ENCODE data around the gene OR2T10. TPM values are rescaled to one million over a fixed set of nuclear protein-coding genes. Genes with fewer than 3 reads are reported as not detected.
A peak's percentile ranks its signal among the peaks of the same experiment; 100 is the strongest.

OR2T10 gene
- total RNA-seq, 3 donors from 2014 or later, result not detected

DNA sequence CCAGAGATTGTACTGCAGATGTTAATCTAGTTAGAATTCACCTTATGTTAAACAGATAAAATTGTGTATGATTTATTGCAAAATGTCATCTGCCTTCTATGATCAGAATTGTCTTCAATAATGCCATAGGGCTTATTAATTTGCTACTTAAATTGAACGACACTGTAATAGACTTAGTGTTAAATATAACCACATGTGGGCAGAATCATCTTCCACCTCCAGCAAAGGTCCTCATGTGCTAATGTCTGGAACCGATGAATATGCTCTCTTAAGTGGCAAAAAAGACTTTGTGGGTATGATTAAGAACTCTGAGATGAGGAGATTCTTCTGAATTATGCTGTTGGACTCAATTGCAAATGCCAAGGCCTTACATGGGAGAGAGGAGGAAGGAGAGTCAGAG is 33.1 kb upstream of the OR2T10 start:
- no peaks in the 10 kb centered on the region for H3K36me3 ChIP-seq (ENCODE audit: low read depth)
- no peak overlapping the region for H3K4me3 ChIP-seq
- no peaks in the 10 kb centered on the region for H3K4me1 ChIP-seq (ENCODE audit: low read depth)
- intact Hi-C loops (cut with DNase I, micrococcal nuclease), result no loop called here
- TF ChIP-seq, protein P1, sequence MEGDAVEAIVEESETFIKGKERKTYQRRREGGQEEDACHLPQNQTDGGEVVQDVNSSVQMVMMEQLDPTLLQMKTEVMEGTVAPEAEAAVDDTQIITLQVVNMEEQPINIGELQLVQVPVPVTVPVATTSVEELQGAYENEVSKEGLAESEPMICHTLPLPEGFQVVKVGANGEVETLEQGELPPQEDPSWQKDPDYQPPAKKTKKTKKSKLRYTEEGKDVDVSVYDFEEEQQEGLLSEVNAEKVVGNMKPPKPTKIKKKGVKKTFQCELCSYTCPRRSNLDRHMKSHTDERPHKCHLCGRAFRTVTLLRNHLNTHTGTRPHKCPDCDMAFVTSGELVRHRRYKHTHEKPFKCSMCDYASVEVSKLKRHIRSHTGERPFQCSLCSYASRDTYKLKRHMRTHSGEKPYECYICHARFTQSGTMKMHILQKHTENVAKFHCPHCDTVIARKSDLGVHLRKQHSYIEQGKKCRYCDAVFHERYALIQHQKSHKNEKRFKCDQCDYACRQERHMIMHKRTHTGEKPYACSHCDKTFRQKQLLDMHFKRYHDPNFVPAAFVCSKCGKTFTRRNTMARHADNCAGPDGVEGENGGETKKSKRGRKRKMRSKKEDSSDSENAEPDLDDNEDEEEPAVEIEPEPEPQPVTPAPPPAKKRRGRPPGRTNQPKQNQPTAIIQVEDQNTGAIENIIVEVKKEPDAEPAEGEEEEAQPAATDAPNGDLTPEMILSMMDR (IDR thresholded peaks at IDR 0.05), result no peak
- H3K9me3 ChIP-seq, result no peaks in the 10 kb centered on the region
- no peak for ATAC-seq
- DNase-seq, result no peak

- TF ChIP-seq, protein P1 (IDR thresholded peaks at IDR 0.05), result no peak
- Histone ChIP-seq H3K4me3 (no peak overlapping the region), H3K4me1 (ENCODE audit: low read depth) (no peaks in the 10 kb centered on the region), H3K36me3 (ENCODE audit: low read depth) (no peaks in the 10 kb centered on the region), H3K9me3 (no peaks in the 10 kb centered on the region)
- intact Hi-C loops (cut with DNase I, micrococcal nuclease), result no loop called here
- DNase-seq (no peak), ATAC-seq (no peak)
Observed at GRCh38 chr1:248627971-248628844, 30.7 kb upstream of the OR2T10 start.

DNA sequence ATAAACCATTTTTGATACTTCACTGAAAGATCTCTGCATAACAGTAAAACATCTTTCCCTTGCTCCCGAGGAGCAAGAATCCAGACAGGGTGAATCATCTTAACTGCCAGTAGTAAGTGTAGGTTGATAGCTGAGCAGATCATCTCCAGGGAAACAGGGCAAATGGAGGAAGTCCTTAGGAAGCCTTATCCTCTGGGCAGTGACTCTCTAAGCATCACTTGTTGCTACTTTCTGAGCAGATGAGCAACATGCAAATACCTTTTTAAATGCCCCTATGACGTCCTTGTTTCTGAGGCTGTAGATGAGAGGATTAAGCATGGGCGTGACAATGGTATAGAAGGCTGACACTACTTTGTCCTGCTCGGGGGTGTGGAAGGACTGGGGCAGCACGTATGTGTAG is 28.5 kb upstream of the OR2T10 start:
- no peaks in the 10 kb centered on the region for H3K4me1 ChIP-seq (ENCODE audit: low read depth)
- TF ChIP-seq, protein P1 (IDR thresholded peaks at IDR 0.05), result no peak
- H3K9me3 ChIP-seq, result no peaks in the 10 kb centered on the region
- DNase-seq (no peak), ATAC-seq (no peak)
- H3K36me3 ChIP-seq (ENCODE audit: low read depth), result no peaks in the 10 kb centered on the region
- intact Hi-C loops (cut with DNase I, micrococcal nuclease), result no loop called here
- no peak overlapping the region for H3K4me3 ChIP-seq

DNA sequence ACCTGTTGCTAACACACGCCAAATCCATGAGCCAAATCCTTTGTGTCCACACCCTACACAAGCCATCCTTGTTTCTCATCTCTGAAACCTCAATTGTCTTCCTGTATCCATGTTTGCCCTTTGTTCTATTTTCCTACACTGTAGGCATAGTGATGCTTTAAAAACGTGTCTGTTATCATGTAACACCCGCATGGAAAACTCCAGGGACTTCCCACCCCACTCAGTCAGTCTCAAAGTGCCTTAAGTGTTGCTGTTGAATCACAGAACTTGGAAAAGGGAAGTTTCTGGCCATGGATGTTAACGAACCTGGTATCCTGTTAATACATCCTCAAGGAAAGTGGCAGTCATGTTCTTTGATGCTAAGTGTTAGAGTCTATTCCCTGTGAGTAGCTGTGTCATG is 27.7 kb upstream of the OR2T10 start:
- ATAC-seq (no peak), DNase-seq (no peak)
- intact Hi-C loops (cut with DNase I, micrococcal nuclease), result no loop called here
- H3K4me3 ChIP-seq, result no peak overlapping the region
- H3K4me1 ChIP-seq (ENCODE audit: low read depth), result no peaks in the 10 kb centered on the region
- no peaks in the 10 kb centered on the region for H3K9me3 ChIP-seq
- TF ChIP-seq, protein P1 (IDR thresholded peaks at IDR 0.05), result no peak
- no peaks in the 10 kb centered on the region for H3K36me3 ChIP-seq (ENCODE audit: low read depth)

- ATAC-seq (peak; percentile 90), DNase-seq (no peak)
- H3K36me3 ChIP-seq (ENCODE audit: low read depth), result no peaks in the 10 kb centered on the region
- H3K9me3 ChIP-seq, result no peaks in the 10 kb centered on the region
- TF ChIP-seq, protein P1 (IDR thresholded peaks at IDR 0.05), result no peak
- no peak overlapping the region for H3K4me3 ChIP-seq
- intact Hi-C loops (cut with DNase I, micrococcal nuclease), result no loop called here
- H3K4me1 ChIP-seq (ENCODE audit: low read depth), result no peaks in the 10 kb centered on the region
Observed at GRCh38 chr1:248622570-248623001, 25.1 kb upstream of the OR2T10 start.

Measured in mucosa of descending colon (tissue), 3 donors.